ENCODE results near the gene AUTS2.

AUTS2 gene

GRCh38 chr7:70520611-70521010 lies 922.3 kb downstream of the AUTS2 start:
- no peak overlapping the region for H3K4me3 ChIP-seq (ENCODE audit: low read depth, low read length)
- TF ChIP-seq CTCF (IDR thresholded peaks at IDR 0.05; ENCODE audit: insufficient read depth, low read depth, low read length, missing control alignments) = no peak
- no peak for DNase-seq (ENCODE audit: low read depth)

- DNase-seq (ENCODE audit: low read depth) = no peak
- TF ChIP-seq CTCF (IDR thresholded peaks at IDR 0.05; ENCODE audit: insufficient read depth, low read depth, low read length, missing control alignments) = no peak
- no peak overlapping the region for H3K4me3 ChIP-seq (ENCODE audit: low read depth, low read length)
These were observed 925.1 kb downstream of the AUTS2 start for GRCh38 chr7:70523249-70523988.

- no peak overlapping the region for H3K4me3 ChIP-seq (ENCODE audit: low read depth, low read length)
- TF ChIP-seq CTCF (IDR thresholded peaks at IDR 0.05; ENCODE audit: insufficient read depth, low read depth, low read length, missing control alignments) = no peak
These were observed 925.7 kb downstream of the AUTS2 start for GRCh38 chr7:70523989-70524351.

GRCh38 chr7:70525991-70526390 lies 927.7 kb downstream of the AUTS2 start:
- no peak overlapping the region for H3K4me3 ChIP-seq (ENCODE audit: low read depth, low read length)
- no peak for DNase-seq (ENCODE audit: low read depth)
- TF ChIP-seq CTCF (IDR thresholded peaks at IDR 0.05; ENCODE audit: insufficient read depth, low read depth, low read length, missing control alignments) = no peak

More at GRCh38 chr7:70523989-70524351, 925.7 kb downstream of the AUTS2 start:
- DNase-seq (ENCODE audit: low read depth) = no peak

- TF ChIP-seq CTCF (IDR thresholded peaks at IDR 0.05; ENCODE audit: insufficient read depth, low read depth, low read length, missing control alignments) = no peak
- no peak for DNase-seq (ENCODE audit: low read depth)
- H3K4me3 ChIP-seq (ENCODE audit: low read depth, low read length) = no peak overlapping the region
These were observed 929.3 kb downstream of the AUTS2 start for GRCh38 chr7:70527520-70528115.

- TF ChIP-seq CTCF (IDR thresholded peaks at IDR 0.05; ENCODE audit: insufficient read depth, low read depth, low read length, missing control alignments) = no peak
- no peak for DNase-seq (ENCODE audit: low read depth)
- H3K4me3 ChIP-seq (ENCODE audit: low read depth, low read length) = no peak overlapping the region
These were observed 931.2 kb downstream of the AUTS2 start for GRCh38 chr7:70529436-70529835.
